ENCODE measurements around the gene ARL14EPL.
A peak's percentile ranks its signal among the peaks of the same experiment; 100 is the strongest.

ARL14EPL gene

GRCh38 chr5:116032094-116032517 lies at the start of gene ARL14EPL:
Gene ARL14EPL (plus strand): TSS chr5:116032472. CDS start chr5:116051466, 18,994 bp downstream.
- DNase-seq: no peak

GRCh38 chr5:115983519-115983918 lies 48.8 kb upstream of the ARL14EPL start:
- DNase-seq: no peak

- no peak for DNase-seq
These were observed 46.2 kb upstream of the ARL14EPL start for GRCh38 chr5:115985802-115986757.

GRCh38 chr5:115988002-115988401 lies 44.3 kb upstream of the ARL14EPL start:
- DNase-seq: no peak

GRCh38 chr5:115992848-115993350 lies 39.4 kb upstream of the ARL14EPL start:
- no peak for DNase-seq

- DNase-seq: no peak
These were observed 36.9 kb upstream of the ARL14EPL start for GRCh38 chr5:115995351-115995750.

GRCh38 chr5:116002116-116002906 lies 30.0 kb upstream of the ARL14EPL start:
- no peak for DNase-seq

GRCh38 chr5:116004248-116004647 lies 28.0 kb upstream of the ARL14EPL start:
- DNase-seq: no peak

- no peak for DNase-seq
These were observed 22.5 kb upstream of the ARL14EPL start for GRCh38 chr5:116009806-116010205.

- DNase-seq: no peak
These were observed 21.2 kb upstream of the ARL14EPL start for GRCh38 chr5:116011046-116011445.

GRCh38 chr5:116013207-116013785 lies 19.0 kb upstream of the ARL14EPL start:
- DNase-seq: no peak

- no peak for DNase-seq
These were observed 18.3 kb upstream of the ARL14EPL start for GRCh38 chr5:116013936-116014335.

GRCh38 chr5:116023619-116024018 lies 8.7 kb upstream of the ARL14EPL start:
- no peak for DNase-seq

GRCh38 chr5:116025866-116026265 lies 6.4 kb upstream of the ARL14EPL start:
- DNase-seq: no peak

- DNase-seq: no peak
These were observed 719 bp downstream of the ARL14EPL start for GRCh38 chr5:116032991-116033390.

GRCh38 chr5:116035123-116035522 lies 2.9 kb downstream of the ARL14EPL start:
- no peak for DNase-seq

- DNase-seq: no peak
These were observed 5.1 kb downstream of the ARL14EPL start for GRCh38 chr5:116037236-116037822.

- peak; percentile 24 for DNase-seq
These were observed 6.5 kb downstream of the ARL14EPL start for GRCh38 chr5:116038817-116039216.

- no peak for DNase-seq
These were observed 10.1 kb downstream of the ARL14EPL start for GRCh38 chr5:116042375-116042774.

GRCh38 chr5:116044073-116044472 lies 11.8 kb downstream of the ARL14EPL start:
- no peak for DNase-seq

GRCh38 chr5:116045821-116046220 lies 13.5 kb downstream of the ARL14EPL start:
- DNase-seq: no peak

GRCh38 chr5:116046261-116046660 lies 14.0 kb downstream of the ARL14EPL start:
- DNase-seq: no peak

GRCh38 chr5:116046823-116047222 lies 14.6 kb downstream of the ARL14EPL start:
- no peak for DNase-seq

Data from activated CD8-positive, alpha-beta memory T cell treated with anti-CD3 and anti-CD28 coated beads, Interleukin-2, amount 50 U/mL, for 4 hours (primary cell).